Left ventricle myocardium superior (tissue), 1 donor: ENCODE data around the gene N4BP2. TPM values are rescaled to one million over a fixed set of nuclear protein-coding genes. Genes with fewer than 3 reads are reported as not detected.

Experiments used
- ATAC-seq: fragments of 200-7000 bp; cut with Tn5 transposase; one replicate; pipeline ENCODE4 v1.9.1; 2020; ENCODE audit warnings: mild to moderate bottlenecking, moderate library complexity
- DNase-seq: peaks from one replicate; pipeline ENCODE4 v3.0.0-alpha.2; 2020
- intact Hi-C: fragments of 100-400 bp; cut with micrococcal nuclease; formaldehyde crosslinking; loops from one replicate; pipeline ENCODE4 v1.11.0; 2022
- total RNA-seq: library from RNA; stranded (reverse); fragmentation: NEBNext Ultra II Directional; extraction: Animal tissue kit (Norgen Biotek cat#: 25700); gene quantifications from one replicate; pipeline ENCODE4 v1.2.1, GENCODE V29; 2021
- donor health status: DM: no; HTN: yes; CAD: no; lungs with severe emphysema.

N4BP2 gene
- total RNA-seq, 1 donor from 2014 or later = 4.4 TPM

GRCh38 chr4:40185830-40186664 lies 129.4 kb downstream of the N4BP2 start:
- no peak for DNase-seq
- no peak for ATAC-seq
- intact Hi-C loops = no loop called here

- intact Hi-C loops = no loop called here
- ATAC-seq (no peak), DNase-seq (no peak)
Measured at GRCh38 chr4:40186665-40187014, 130.0 kb downstream of the N4BP2 start.

GRCh38 chr4:40187386-40187906 lies 130.8 kb downstream of the N4BP2 start:
- ATAC-seq (no peak), DNase-seq (no peak)
- intact Hi-C loops = no loop called here

- DNase-seq = no peak
- ATAC-seq = no peak
- intact Hi-C loops = no loop called here
Measured at GRCh38 chr4:40190019-40190418, 133.4 kb downstream of the N4BP2 start.

GRCh38 chr4:40190465-40190864 lies 133.8 kb downstream of the N4BP2 start:
- intact Hi-C loops = no loop called here

GRCh38 chr4:40190880-40191815 lies 134.5 kb downstream of the N4BP2 start:
- ATAC-seq = no peak
- intact Hi-C loops = no loop called here
- DNase-seq = no peak

More at GRCh38 chr4:40190465-40190864, 133.8 kb downstream of the N4BP2 start:
- no peak for DNase-seq
- no peak for ATAC-seq

GRCh38 chr4:40192114-40193015 lies 135.7 kb downstream of the N4BP2 start:
- no peak for DNase-seq
- ATAC-seq = no peak
- intact Hi-C loops = no loop called here

GRCh38 chr4:40193016-40193571 lies 136.4 kb downstream of the N4BP2 start:
- ATAC-seq = no peak
- no peak for DNase-seq
- intact Hi-C loops = no loop called here

GRCh38 chr4:40193578-40193977 lies 136.9 kb downstream of the N4BP2 start:
- ATAC-seq (no peak), DNase-seq (no peak)
- intact Hi-C loops = no loop called here

GRCh38 chr4:40194602-40195161 lies 138.0 kb downstream of the N4BP2 start:
- intact Hi-C loops = no loop called here
- ATAC-seq (no peak), DNase-seq (no peak)

GRCh38 chr4:40195182-40196177 lies 138.8 kb downstream of the N4BP2 start:
- DNase-seq (no peak), ATAC-seq (no peak)
- intact Hi-C loops = no loop called here

- DNase-seq (no peak), ATAC-seq (no peak)
- intact Hi-C loops = no loop called here
Measured at GRCh38 chr4:40196272-40196671, 139.6 kb downstream of the N4BP2 start.

- intact Hi-C loops = no loop called here
- DNase-seq = no peak
- ATAC-seq = no peak
Measured at GRCh38 chr4:40196724-40197281, 140.2 kb downstream of the N4BP2 start, which contains the start of gene RHOH. RHOH (plus strand) TSS chr4:40197031; CDS start chr4:40243387, 46,356 bp downstream.

- intact Hi-C loops = no loop called here
- DNase-seq = no peak
- ATAC-seq = no peak
Measured at GRCh38 chr4:40197879-40198689, 141.4 kb downstream of the N4BP2 start.

- intact Hi-C loops = no loop called here
- no peak for ATAC-seq
- no peak for DNase-seq
Measured at GRCh38 chr4:40199179-40199670, 142.6 kb downstream of the N4BP2 start.
